8988T (cell line): Measurements from ENCODE around the gene MYOM1.

Source experiments
- DNase-seq: peaks from one replicate; pipeline ENCODE4 v3.0.0; 2011

Gene MYOM1

DNA sequence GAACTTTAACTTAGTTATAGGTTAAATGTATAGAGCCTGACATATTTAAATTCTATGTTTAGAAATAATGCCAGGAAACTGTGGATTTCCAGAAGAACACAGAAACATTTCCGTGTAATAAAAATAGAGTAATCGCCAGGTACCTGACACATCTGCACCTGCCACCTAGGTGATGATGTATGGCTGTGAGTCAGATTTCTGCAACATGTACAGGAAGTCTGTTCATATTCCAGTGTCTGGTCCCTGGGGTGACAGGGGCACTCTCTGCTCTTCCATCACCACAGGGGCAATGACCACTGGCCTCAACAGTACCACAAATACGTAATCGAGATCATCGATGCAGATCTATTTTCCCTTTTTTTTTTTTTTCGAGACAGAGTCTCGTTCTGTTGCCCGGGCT, 105.7 kb downstream of the MYOM1 start:
- no peak for DNase-seq

DNA sequence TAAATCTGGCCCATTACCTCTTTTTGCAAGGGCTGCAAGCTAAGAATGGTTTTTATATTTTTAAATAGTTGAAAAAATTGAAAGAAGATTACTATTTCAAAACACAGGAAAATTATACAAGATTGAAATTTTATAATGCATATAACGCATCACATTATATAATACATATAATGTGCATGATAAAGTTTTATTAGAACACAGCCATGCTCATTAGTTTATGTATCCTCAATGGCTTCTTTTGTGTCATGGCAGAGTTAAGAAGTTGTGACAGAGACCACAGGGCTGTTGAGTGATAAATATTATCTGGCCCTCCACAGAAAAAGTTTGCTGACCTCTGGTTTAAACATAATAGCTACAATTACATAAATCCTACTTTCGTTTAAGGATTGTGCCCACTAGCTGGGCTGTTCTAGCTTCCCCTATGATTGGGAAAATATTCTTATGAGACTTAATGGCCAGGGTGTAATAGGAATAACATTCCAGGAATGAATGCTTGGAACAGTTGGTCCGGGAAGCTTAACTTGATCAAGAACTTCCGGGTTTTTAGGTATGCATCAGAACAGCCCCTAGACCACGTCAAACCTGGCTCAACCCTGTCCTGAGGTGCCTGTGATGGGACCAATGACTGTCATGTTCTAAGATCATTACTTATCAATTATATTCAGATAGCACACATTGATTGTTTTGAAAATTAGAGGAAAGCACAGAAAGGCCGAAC, 108.1 kb downstream of the MYOM1 start:
- no peak for DNase-seq

DNA sequence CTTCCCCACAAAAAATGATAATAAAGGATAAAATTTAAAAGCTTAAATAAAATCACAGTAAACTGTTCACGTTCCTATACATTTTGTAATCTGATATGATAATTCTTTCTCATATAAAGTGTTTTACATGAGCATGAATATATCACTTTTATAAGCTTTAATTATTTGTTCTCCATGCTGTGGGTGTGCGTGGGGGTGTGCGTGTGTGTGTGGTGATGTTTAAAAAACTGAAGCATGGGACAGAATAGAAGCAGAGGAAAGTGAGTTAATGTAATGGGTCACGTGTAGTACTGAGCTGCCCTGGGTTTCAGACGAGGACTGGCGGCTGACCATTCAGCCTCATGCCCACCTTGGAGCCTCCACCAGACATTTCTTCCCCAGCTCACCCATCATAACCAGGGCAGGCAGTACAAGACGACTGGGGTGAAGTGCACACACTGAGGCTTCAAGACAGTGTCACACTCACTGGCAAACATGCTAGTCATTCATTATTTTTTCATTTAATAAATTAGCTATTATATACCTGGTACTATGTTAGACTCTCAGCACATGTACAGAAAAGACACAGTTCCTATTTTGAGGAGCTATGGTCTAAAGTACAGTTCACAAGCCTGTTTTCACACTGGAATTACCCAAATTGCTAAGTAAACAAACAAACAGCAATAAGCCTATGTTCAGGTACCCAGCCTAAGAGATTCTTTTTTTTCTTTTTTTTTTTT, 109.6 kb downstream of the MYOM1 start:
- no peak for DNase-seq

DNA sequence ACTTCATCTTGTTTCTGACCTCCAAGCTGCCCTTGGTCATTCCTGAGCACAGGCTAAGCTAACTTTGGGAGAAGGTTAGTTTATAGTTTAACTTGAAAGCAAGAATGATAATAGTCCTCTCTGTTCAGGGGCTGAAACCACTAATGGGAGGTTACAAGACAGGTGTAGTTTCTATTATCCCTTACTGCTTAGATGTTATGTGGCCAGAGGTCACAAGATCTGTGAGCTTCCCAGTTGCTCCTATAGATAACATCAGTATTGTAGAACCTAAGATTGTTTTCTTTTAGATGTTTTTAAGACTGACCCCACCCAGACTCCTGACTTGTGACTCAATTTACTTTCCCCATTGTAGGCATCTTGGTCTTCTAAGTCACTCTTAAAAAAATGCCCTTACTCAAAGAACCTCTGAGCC, 112.0 kb downstream of the MYOM1 start:
- no peak for DNase-seq

DNA sequence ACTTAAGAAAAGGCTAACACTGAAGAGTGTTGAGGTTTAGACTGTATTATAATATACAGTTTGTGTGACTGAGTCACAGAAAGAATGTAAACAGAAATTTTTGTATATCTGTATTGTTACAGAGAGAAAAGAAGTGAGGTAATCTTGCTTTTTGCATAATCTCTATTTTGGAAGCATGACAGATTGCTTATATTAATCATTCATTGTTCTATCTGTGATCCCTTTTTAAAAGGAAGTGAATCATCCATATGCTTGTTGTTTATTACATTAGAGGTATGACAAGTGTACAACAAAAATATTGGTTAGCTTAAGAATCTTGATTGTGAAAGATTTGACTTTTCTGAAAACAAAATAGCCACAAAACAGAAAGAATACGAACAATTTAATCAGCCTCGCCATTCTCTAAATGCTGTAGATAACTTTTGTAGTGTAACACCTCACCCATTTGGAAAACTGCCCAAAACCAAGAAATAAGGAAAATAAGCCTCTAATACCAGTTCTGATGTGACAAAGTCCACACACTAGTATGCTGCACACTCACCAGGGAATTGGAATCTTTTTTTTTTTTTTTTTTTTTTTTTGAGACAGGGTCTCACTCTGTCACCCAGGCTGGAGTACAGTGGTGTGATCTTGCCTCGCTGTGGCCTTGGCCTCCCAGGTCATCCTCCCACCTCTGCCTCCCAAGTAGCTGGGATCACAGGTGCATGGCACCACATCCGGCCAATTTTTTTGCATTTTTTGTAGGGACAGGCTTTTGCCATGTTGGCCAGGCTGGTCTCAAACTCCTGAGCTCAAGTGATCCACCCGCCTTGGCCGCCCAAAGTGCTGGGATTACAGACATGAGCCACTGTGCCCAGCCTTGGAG, 115.3 kb downstream of the MYOM1 start:
- DNase-seq: no peak

DNA sequence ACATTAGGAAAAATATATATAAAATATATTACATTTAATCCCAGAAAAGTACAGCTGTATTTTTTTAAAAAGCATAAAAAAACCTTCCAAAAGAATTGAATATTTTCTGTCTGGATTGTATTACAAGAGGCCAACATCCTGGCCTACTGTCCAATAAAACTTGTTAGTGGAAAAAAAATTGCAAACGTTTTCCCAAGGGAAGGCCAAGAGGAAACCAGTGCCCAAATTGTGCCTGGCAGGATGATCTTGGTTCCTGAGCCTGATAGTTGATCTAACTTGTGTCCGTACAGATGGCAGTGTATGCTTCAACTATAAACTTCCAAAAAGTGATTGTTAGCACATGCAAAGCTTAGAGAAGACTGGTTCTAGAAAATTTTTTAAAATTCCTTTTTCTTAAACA, 116.2 kb downstream of the MYOM1 start:
- no peak for DNase-seq

DNA sequence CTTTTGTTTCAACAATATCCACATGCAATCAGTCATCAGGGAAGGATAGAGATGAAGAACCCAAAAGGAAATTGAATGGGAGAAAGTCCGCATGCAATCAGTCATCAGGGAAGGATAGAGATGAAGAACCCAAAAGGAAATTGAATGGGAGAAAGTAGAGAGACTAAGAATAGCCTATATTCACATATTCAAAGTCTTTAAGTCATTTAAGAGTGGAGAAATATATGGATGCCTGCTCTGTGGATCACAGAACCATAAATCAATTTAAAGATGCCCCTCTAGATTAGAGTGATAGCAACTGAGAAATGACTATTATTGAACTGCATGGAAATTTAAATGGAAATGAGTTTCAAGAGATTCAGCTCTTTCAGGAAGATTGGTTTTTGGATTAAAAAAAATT, 116.8 kb downstream of the MYOM1 start:
- no peak for DNase-seq

DNA sequence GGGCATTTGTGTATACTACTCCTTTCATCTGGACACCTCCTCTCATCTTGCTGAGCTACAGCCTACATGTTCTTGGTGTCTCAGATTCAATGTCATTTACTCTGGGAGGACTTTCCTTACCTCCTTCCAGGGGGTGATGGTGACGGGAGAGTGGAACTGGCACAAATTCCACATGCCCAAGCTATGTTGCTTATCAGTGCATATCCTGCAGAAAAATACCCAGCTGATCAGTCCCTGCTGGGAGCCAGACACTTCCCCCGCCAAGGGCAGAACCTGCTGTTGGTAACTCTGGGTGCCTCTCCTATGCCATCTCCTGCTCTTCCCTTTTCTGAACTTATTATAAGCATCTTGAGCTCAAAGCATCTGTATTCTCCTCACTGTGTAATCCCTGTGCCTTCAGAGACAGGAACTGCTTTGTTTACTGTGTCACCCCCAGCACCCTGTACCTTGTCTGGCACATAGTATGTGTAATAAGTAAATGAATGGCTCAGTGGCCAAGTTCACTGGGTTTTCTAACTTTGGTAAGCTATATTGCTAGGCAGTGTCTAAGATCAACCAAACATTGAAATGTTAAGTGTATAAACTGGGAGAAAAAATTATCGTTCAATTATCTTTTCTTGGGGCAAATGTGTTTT, 119.2 kb downstream of the MYOM1 start:
- no peak for DNase-seq

DNA sequence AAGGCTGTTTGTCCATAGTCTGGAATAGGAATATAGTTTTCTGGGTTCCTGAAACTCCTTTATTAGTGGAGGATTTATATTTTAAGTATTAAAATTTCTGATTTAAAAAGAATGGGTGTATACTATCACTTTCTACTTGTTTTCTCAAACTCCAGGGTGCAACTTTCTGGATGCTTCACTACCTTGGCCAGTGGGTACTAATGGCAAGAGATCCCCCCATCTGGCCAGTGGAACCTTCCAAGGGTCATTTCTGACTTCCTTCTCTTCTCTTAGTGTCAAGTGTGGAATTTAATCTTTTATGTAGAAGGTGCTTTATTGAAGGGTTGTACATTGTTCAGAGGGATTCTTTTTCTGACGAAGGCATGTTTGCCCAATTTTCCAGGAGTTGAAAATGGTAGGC, 120.4 kb downstream of the MYOM1 start:
- no peak for DNase-seq

DNA sequence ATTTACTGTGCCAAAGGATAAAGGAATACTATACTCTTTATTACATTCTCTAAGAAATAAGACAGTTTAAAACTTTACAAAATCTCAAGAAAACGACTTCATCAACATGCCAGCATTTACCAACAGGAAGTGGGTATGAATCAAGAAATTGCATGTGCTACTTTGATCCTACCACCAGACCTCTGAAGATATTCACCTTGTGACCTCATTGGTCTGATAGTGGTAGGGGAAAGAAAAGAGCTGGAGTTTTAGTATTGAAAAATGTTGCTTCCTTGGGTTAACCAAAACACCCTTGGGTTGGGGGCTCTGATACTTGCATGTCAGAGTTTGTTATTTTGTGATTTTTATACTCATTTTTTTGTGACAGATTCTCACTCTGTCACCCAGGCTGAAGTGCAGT, 122.7 kb downstream of the MYOM1 start:
- no peak for DNase-seq

DNA sequence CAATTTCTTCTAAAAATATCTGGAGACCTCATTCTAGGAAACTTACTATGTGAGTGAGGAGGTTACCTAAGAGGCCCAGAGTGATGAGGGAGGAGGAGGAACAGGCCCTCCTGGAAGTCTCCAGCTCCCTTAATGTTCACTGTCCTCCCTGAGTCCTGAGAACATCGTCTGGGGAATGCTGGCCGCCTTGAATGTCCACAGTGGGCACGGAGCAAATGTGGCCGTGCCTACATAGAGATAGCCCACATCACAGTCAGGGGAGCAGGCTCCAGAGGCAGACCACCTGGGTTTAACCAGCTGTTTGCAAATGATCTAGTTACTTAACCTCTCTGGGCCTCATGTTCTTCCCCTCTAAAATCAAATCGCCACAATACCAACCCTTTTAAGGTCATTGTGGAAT, 123.8 kb downstream of the MYOM1 start:
- DNase-seq: no peak

DNA sequence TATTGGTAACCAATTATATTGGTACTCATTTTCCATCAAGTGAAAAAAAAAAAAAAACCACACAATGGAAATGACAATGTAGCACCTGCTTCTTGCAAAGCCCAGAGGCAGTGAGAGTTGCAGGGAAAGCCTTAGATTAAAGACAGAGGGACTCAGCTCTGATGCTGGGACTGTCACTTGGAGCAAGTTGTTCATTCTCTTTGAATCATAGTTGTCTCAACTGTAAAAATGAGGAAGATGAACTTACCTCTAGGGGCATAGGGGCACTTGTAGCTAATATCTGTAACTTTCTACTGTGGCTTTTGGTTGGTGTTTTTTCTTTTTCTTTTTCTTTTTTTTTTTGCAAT, 125.5 kb downstream of the MYOM1 start:
- no peak for DNase-seq

DNA sequence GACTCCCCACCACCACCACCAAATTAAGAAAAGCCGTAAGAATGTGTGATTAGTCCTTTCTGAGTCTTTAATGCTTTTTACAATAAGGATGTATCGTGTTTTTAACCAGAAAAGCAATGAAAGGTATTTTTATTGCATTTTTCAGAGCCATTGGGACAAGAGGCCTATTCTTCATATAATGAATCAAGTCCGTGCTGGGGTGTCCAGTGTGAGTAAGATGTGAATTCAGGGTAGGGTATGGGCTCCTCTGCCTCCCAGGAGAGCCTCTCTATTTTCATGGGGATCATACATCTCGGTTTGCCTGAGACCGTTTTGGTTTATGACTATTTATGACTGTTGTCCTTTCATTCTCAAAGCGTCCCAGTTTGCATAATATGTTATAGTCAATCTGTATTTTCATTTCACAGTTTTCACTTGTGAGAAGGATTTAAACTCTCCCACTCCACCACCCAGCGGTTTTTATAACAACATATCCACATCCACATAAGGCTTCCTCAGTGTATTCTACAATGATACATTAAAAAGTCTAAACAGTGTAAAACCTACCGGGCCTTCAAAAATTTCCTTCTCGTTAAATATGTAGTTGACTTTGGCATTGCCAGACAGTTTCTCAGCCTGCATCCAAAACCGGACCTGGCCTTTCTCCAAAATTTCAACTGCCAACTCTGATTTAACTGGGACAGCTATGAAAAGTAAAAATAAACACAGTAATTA, 126.0 kb downstream of the MYOM1 start:
- DNase-seq: no peak

DNA sequence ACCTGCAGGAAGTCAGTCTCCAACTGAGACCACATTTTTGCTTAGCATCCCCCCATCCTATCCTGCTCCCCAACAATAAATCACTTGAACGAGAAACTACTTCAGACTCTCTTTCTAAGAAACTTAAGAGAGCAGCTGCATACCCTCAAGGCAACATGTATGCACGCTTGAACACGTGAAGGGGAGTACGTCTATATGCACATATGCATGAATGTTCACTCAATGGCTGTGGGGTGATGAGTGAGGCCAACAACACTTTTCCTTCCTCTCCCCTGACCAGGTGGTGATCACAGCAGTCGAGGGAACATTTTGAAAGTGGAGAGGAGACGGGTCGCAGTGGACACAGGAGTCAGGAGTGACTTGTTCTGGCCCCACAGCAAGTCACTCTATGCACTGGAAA, 127.0 kb downstream of the MYOM1 start:
- DNase-seq: no peak

DNA sequence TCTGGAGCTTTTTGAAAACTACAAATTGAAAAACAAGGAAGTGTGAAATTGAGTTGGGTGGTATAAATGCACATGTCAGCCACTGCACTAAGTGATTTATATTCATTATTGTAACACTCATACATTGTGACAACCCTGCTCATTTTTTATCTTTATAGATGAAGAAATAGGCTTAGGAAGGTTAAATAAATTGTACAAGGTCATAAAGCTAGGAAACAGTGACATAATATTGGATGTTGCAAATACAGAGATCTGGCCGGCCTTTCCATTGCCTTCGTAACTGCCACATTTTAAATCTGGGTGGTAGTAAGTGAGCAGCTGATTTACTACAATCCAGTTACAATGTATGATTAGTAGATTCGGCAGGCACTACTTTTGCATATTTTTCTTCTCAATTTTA, 130.2 kb downstream of the MYOM1 start:
- no peak for DNase-seq

DNA sequence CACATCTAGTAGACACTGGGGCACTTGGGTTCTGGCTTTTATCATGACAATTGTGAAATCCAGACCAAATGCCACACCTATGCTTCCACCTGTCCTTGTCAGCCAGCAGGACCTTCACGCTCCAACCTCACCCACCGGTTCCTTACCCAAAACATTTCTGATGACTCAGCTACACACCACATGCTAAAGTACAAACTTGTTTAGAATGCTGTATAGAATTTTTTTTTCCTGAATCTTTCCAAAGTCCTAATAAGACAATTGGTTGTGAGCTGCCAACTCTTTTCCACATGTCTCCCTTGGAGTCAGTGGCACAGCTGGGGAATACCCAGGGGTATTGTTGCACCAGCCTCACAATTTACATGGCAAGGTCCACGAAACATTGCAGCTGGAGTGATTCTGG, 131.3 kb downstream of the MYOM1 start:
- DNase-seq: no peak

DNA sequence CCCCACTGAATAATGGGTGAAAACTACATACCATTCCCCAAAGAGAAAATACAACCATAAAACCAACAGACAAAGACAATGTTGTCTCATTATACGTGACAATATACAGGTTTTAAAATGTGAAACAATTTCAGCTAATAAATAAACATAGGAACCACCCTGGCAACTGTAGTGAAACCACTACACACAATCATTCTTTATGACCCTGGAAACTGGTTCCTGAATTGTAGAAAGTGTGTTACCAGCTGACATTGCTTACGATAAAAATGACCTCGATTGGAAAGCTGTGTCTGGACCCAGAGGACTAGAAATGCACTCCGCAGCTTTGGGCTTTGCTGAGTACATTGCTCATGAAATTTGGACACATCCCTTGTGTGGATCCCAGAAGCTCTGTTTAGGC, 132.9 kb downstream of the MYOM1 start:
- DNase-seq: no peak

DNA sequence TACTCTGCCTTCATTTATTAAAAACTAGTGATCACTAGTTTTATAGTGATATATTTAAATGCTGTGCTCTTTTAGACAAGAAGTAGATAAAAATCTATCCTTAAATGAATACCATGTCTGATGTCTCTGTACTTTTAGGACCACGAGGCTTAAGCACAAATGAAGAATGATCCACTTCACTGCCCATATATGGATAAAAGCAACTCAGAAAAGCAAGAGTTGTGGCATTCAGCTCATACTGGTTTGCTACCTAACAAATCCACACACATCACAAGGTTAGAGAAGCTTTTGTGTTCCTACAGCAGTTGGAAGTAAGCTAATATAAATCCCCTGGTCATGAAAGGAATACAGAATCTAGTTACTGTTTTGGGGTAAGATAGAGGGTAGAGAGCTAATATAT, 134.2 kb downstream of the MYOM1 start:
- DNase-seq: no peak

DNA sequence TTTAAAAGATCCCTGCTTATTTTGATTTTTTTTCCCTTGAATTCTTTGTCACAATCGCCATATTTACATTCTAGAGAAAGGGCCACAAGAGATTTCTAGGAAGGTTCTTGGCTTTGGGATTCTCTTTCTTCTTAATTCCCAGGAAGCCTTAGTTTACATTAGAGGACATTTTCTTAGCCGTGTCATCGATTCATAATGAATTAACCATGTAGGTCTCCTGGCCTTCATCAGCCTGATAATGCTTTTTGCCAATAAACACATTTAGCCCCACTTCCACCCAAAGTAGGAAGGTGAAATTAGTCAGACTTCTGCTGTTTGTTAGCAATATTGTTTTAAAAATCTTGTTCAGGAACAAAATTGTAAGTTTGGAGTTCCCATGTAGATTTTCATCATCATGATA, 135.6 kb downstream of the MYOM1 start:
- no peak for DNase-seq

DNA sequence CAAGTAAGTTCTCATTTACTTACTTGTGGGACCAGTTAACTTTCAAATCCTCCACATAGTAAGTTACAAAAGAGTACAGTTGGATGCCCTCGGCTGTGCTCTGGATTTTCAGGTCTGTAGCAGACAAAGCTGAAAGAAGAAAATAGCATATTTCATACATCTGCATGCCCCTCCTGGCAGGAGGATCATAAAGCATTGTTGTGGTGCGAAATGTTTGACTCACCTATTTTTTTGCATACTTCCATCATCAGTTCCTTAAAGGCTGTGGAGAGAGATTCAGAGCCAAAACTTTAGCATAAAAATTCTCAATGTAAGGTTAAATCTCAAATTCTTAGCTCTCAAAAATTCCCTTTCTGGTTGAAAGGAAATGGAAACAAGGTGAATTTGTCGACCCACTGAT, 136.0 kb downstream of the MYOM1 start:
- DNase-seq: no peak

DNA sequence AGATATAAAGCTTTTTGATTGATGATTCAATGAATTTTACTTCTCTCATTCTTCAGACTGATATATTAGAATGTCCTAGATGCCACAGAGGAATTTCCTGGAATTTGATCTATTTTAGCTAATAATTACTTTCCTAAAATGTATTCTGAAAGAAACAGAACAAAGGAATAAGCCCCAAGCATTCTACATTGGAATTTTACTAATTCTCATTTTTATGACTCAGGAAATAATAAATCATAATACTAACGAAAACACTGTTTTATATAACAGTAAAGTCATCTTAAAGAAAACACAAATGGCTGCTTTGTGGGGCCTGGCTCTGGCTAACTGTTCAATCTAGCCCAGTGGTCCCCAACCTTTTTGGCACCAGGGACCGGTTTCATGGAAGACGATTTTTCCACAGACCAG, 138.2 kb downstream of the MYOM1 start:
- no peak for DNase-seq

DNA sequence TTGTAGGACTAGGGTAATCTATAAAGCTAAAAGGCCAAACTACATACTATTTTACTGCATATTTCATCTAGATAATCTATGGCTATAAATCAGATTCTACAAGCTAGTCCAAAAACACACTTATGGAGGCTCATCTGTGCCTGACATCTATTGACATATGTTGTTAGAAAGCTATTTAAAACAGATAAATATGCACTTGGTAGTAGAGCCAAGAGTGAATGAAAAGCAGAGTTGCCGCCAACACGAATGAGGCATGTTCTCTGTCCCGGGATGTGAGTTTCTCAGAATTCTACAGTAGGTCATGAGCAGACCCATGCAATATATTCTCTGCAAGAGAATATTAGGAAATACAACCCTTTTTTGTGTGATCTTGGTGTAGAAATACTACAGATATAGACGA, 140.1 kb downstream of the MYOM1 start:
- no peak for DNase-seq

DNA sequence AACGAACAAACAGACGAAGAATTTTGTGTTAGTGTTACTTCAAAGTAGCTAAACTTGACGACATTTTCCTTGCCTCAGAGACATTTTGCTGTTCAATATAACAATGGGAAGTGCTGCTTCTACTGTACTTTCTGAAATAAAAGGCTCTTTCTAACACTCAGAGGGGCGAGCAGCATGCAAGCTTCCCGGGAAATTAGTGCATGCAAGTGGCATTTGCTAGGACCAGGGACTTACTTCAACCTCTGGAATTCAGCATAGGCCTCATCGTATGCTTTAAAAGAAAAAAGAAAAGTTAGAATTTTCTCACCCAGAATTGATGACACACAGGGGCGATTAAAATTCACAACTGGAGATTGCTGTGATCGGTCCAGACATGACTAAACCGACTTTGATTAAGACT, 144.3 kb downstream of the MYOM1 start:
- no peak for DNase-seq
